GM18498 (cell line): ENCODE measurements around the gene SGSM1.
A peak's percentile ranks its signal among the peaks of the same experiment; 100 is the strongest.

Experiments
- ATAC-seq: cut with Tn5 transposase; IDR thresholded peaks from one replicate; pipeline ENCODE4 v1.9.1; 2021; ENCODE audit warnings: mild to moderate bottlenecking, moderate library complexity; ENCODE audit not compliant: unreplicated experiment

SGSM1 gene

GRCh38 chr22:24947881-24948280, 141.9 kb downstream of the SGSM1 start:
- no peak for ATAC-seq

- ATAC-seq: no peak
Measured at GRCh38 chr22:24948356-24949202, 142.6 kb downstream of the SGSM1 start.

GRCh38 chr22:24950272-24950902, 144.4 kb downstream of the SGSM1 start:
- ATAC-seq: no peak

- ATAC-seq: peak; percentile 90
Measured at GRCh38 chr22:24951942-24952836, 146.2 kb downstream of the SGSM1 start, which contains the start of gene KIAA1671. TSS of gene KIAA1671 (plus strand) at chr22:24952716. CDS start at chr22:25028000, 75,284 bp downstream.

- ATAC-seq: peak; percentile 29
Measured at GRCh38 chr22:24952837-24953383, 146.9 kb downstream of the SGSM1 start.

GRCh38 chr22:24953384-24954113, 147.5 kb downstream of the SGSM1 start:
- no peak for ATAC-seq

- no peak for ATAC-seq
Measured at GRCh38 chr22:24954114-24954463, 148.1 kb downstream of the SGSM1 start.

- no peak for ATAC-seq
Measured at GRCh38 chr22:24954856-24955255, 148.8 kb downstream of the SGSM1 start.

GRCh38 chr22:24957043-24957442, 151.0 kb downstream of the SGSM1 start:
- no peak for ATAC-seq

- ATAC-seq: no peak
Measured at GRCh38 chr22:24961217-24961844, 155.3 kb downstream of the SGSM1 start.

GRCh38 chr22:24962094-24962493, 156.1 kb downstream of the SGSM1 start:
- no peak for ATAC-seq

- ATAC-seq: no peak
Measured at GRCh38 chr22:24962835-24963234, 156.8 kb downstream of the SGSM1 start.

- no peak for ATAC-seq
Measured at GRCh38 chr22:24964441-24964840, 158.4 kb downstream of the SGSM1 start.

GRCh38 chr22:24965822-24966626, 160.0 kb downstream of the SGSM1 start:
- no peak for ATAC-seq

- ATAC-seq: no peak
Measured at GRCh38 chr22:24968066-24968561, 162.1 kb downstream of the SGSM1 start.

GRCh38 chr22:24969560-24970301, 163.7 kb downstream of the SGSM1 start:
- no peak for ATAC-seq

GRCh38 chr22:24972369-24972768, 166.4 kb downstream of the SGSM1 start:
- ATAC-seq: no peak

- no peak for ATAC-seq
Measured at GRCh38 chr22:24973872-24974271, 167.9 kb downstream of the SGSM1 start.
